HT1080 (cell line): Measurements from ENCODE around the gene ZNF606. TPM values are rescaled to one million over a fixed set of nuclear protein-coding genes. Genes with fewer than 3 reads are reported as not detected.

ENCODE experiments used
- DNase-seq: peaks from one replicate; pipeline ENCODE4 v3.0.0-alpha.2; 2015; ENCODE audit warnings: low read depth
- total RNA-seq: library from RNA; depleted of rRNA; stranded (reverse); fragments of >200 nt; shearing (Covaris generic); gene quantifications from 2 replicates; pipeline ENCODE4 v1.2.3, GENCODE V29; 2014; rRNA removed

Gene ZNF606
- total RNA-seq, 1 experiment from 2014 or later, result 6.8 TPM

DNA sequence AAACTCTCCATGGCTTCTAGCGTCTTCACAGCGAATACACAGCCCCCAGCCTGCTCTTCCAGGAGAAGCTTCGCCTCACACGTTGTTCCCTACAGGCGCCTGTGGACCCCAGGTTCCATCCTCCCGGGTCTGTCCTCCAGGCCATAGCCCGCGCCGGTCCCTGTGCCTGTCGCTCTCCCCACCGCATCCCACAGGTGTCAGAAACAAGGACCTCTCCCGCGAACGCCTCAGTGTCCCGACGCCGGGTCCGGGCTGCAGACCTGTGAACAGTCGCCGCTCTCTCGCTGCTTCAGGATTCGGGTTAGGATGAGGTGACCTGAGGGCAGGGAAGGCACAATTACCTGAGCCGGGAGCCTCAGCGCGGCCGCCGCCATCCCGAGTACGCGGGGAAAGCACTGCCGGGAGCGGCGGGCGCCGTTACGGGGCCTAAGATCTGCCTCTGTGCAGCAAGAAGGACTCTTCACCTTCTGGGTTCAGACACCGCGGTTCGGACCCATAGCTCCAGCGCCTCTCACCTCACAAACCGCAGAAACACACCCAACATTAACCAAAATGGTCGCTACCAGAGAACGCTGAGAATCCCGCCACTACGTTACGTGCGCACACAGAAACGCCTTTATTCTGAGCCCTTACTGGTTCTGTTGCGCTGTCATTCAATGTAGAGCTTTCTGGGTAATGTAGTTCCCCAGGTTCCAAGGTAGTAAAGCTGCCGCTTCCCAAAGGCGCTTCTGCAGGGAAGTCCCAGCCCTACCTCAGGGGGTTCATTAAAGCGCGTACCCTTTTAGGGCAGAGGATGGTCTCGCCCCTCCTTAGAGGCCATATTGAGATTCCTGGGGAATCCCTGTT lies 67.6 kb downstream of the ZNF606 start, which contains the start of gene ZNF418:
Gene ZNF418 (minus strand): TSS at position 583 of the 846 bp plus-strand sequence. CDS start 1,580 bp downstream, outside the sequence.
- no peak for DNase-seq

DNA sequence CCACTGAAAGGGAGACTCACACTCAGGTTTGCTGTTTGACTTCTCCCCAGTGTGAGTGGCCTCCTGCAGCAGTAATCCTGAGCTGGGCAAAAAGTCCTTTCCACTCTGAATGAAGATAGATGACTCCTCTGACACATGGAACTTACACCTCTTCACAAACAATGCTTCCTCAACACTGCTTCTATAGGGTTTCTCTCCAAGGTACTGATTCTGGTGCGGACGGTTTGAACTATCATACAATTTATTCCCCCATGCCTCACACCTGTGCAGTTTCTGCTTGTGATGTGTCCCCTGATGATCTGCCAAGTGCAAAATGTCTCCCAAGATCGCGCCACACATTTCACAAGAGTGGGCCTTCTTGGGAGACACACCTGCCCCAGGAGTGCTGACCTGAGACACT lies 75.0 kb downstream of the ZNF606 start:
- DNase-seq, result no peak

Other genes with a start within 250 kb of the ZNF606 start
- 11.6 and 12.1 TPM in 2 replicates for gene ZNF586, start 233.1 kb downstream of the ZNF606 start, total RNA-seq
- 6.7 and 8.0 TPM in 2 replicates for gene ZNF552, start 187.9 kb downstream of the ZNF606 start, total RNA-seq
- 21.8 and 23.5 TPM in 2 replicates for gene ZNF587B, start 172.5 kb downstream of the ZNF606 start, total RNA-seq
- gene ZNF587, start 153.0 kb downstream of the ZNF606 start, total RNA-seq, result 8.1 and 8.2 TPM in 2 replicates
- gene ZNF814, start 113.8 kb downstream of the ZNF606 start, total RNA-seq, result 0.53 and 0.80 TPM in 2 replicates
- gene ZNF417, start 86.2 kb downstream of the ZNF606 start, total RNA-seq, result 5.4 and 6.7 TPM in 2 replicates
- gene ZNF418, start 67.4 kb downstream of the ZNF606 start, total RNA-seq, result 0.03 TPM in 1 of 2 replicates, not detected in the other
- 5.0 and 5.4 TPM in 2 replicates for gene ZNF256, start 55.1 kb downstream of the ZNF606 start, total RNA-seq
- gene C19orf18, start 28.3 kb downstream of the ZNF606 start, total RNA-seq, result not detected in 2 replicates
- gene ZSCAN1, start 31.2 kb upstream of the ZNF606 start, total RNA-seq, result not detected in 2 replicates
- gene ZNF135, start 56.5 kb upstream of the ZNF606 start, total RNA-seq, result 0.03 TPM in 1 of 2 replicates, not detected in the other
- gene ZSCAN18, start 95.4 kb upstream of the ZNF606 start, total RNA-seq, result 0.30 and 0.71 TPM in 2 replicates
- gene ZNF329, start 148.0 kb upstream of the ZNF606 start, total RNA-seq, result 7.1 and 9.0 TPM in 2 replicates
- 27.6 and 28.4 TPM in 2 replicates for gene ZNF274, start 180.2 kb upstream of the ZNF606 start, total RNA-seq
- 36.6 and 62.3 TPM in 2 replicates for gene ZNF544, start 226.1 kb upstream of the ZNF606 start, total RNA-seq